ENCODE data around the gene MAP3K2. TPM values are rescaled to one million over a fixed set of nuclear protein-coding genes. Genes with fewer than 3 reads are reported as not detected.

The MAP3K2 gene
- total and polyA plus RNA-seq, 2 donors (not counting 3 experiments of a cell fraction or from before 2014, with no cell fraction given): 3.4 to 25.7 TPM

DNA sequence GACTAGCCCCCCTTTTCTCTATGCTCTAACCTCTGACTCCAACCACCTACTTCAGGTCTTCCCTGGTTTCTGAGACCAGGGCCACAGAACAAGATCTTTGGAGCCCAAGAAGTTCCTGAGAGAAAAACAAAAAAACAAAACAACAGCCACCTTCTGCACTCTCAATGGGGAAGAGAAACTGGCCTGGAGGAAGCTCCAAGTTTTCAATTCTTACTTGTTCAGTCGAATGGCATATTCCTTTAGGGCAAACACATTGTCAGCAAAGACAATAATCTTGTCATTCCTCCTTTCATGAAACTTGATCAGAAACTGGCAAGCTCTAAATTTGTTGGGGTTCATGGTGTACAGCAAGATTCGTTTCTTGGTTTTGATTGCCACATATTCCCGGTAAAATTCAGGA lies 108.8 kb downstream of the MAP3K2 start:
- no TSS peak for BruUV-seq (replicated peaks)
- no peak overlapping the region for H2AFZ ChIP-seq (ENCODE audit: low read depth, low read length)
- dilution Hi-C loops (cut with MboI; ENCODE audit: extremely low pct_ligation_motif_present, low sequenced_read_pairs): no loop called here
- FAIRE-seq: no peak
- no peaks in the 10 kb centered on the region for H3K9me3 ChIP-seq (replicated peaks; ENCODE audit: control insufficient read depth, insufficient read depth, low read length)
- no peak overlapping the region for H3K9ac ChIP-seq (replicated peaks; ENCODE audit: extremely low read depth, insufficient read depth, low read length)
- H3K27ac ChIP-seq (ENCODE audit: insufficient read depth, low read depth, low read length): no peak overlapping the region
- H3K36me3 ChIP-seq (ENCODE audit: control insufficient read depth in 2 of 2, extremely low read depth in 1 of 2, insufficient read depth in 2 of 2, low read length in 2 of 2): peaks cover 18 to 33% of the 10 kb centered on the region in 2 experiments
- H3K4me3 ChIP-seq (replicated peaks in 1 of 3; ENCODE audit: insufficient read depth in 1 of 3, low read depth in 1 of 3, low read length in 3 of 3): no peak overlapping the region
- no peaks in the 10 kb centered on the region for H3K4me1 ChIP-seq (ENCODE audit: control insufficient read depth, extremely low read depth, insufficient read depth, low read length)
- ChIA-PET POLR2A (no interaction called here), CTCF (interaction anchor here (0.9 to 2.3 kb wide), 3 partner anchors 9 to 211 kb away, joined by 3 to 6 read pairs (median 3); no protein-coding TSS in a partner anchor)
- H3K27me3 ChIP-seq (ENCODE audit: control insufficient read depth in 2 of 2, insufficient read depth in 2 of 2, low read length in 2 of 2): no peaks in the 10 kb centered on the region
- no peak overlapping the region for H3K4me2 ChIP-seq (ENCODE audit: insufficient read depth, low read length)
- no peaks in the 10 kb centered on the region for H3K9me1 ChIP-seq (replicated peaks; ENCODE audit: control insufficient read depth, extremely low read depth, insufficient read depth, low read length)
- DNase-seq (ENCODE audit: low read depth, low spot score): no peak
- H4K20me1 ChIP-seq (replicated peaks; ENCODE audit: control insufficient read depth, extremely low read depth, insufficient read depth, low read length): no peaks in the 10 kb centered on the region
- intact Hi-C loops (cut with micrococcal nuclease): no loop called here
- peaks cover 8% of the 10 kb centered on the region for H3K79me2 ChIP-seq (ENCODE audit: control insufficient read depth, insufficient read depth, low read length)
- no peak for TF ChIP-seq MYC (IDR thresholded peaks at IDR 0.05; ENCODE audit: low read depth, low read length)
- no peak for TF ChIP-seq EZH2 (IDR thresholded peaks at IDR 0.05; ENCODE audit: borderline replicate concordance, low read depth, low read length, severe bottlenecking)
- TF ChIP-seq, protein P1, sequence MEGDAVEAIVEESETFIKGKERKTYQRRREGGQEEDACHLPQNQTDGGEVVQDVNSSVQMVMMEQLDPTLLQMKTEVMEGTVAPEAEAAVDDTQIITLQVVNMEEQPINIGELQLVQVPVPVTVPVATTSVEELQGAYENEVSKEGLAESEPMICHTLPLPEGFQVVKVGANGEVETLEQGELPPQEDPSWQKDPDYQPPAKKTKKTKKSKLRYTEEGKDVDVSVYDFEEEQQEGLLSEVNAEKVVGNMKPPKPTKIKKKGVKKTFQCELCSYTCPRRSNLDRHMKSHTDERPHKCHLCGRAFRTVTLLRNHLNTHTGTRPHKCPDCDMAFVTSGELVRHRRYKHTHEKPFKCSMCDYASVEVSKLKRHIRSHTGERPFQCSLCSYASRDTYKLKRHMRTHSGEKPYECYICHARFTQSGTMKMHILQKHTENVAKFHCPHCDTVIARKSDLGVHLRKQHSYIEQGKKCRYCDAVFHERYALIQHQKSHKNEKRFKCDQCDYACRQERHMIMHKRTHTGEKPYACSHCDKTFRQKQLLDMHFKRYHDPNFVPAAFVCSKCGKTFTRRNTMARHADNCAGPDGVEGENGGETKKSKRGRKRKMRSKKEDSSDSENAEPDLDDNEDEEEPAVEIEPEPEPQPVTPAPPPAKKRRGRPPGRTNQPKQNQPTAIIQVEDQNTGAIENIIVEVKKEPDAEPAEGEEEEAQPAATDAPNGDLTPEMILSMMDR (IDR thresholded peaks at IDR 0.05; ENCODE audit: extremely low read depth in 1 of 2, insufficient read depth in 1 of 2, low read depth in 1 of 2, low read length in 2 of 2): no peak
- TF ChIP-seq GATA2 (IDR thresholded peaks at IDR 0.05; ENCODE audit: insufficient read depth, insufficient read length, low read depth, low read length): no peak

DNA sequence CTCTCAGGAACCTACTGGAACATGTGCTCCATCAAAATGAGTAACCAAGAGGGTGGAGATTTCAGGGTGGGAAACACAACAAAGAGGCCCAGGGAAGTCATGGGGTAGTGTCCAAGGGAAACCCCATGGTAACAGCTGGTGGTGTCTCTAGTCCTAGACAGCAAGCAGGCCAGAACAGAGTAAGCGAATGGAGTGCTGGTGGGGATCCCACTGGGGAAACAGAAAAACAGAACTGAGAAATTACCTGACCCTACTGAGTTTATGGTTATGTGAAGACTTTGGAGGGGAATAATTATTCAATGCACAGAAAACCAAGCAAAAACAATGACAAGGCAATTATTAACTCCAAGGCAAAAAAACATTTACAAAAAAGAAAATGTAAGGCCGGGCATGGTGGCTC lies 110.7 kb downstream of the MAP3K2 start:
- BruUV-seq (replicated peaks): no TSS peak
- no peak for DNase-seq (ENCODE audit: low read depth, low spot score)
- TF ChIP-seq MYC (IDR thresholded peaks at IDR 0.05; ENCODE audit: low read depth, low read length) (no peak), POLR2A (IDR thresholded peaks at IDR 0.05; ENCODE audit: low read depth, low read length) (no peak), GATA2 (IDR thresholded peaks at IDR 0.05; ENCODE audit: insufficient read depth, insufficient read length, low read depth, low read length) (no peak), JUN (IDR thresholded peaks at IDR 0.05; ENCODE audit: borderline replicate concordance, insufficient read depth, insufficient read length, low read depth) (no peak), POLR2AphosphoS5 (IDR thresholded peaks at IDR 0.05; ENCODE audit: insufficient read depth, low read depth, low read length) (no peak), EZH2 (IDR thresholded peaks at IDR 0.05; ENCODE audit: borderline replicate concordance, low read depth, low read length, severe bottlenecking) (no peak), FOS (IDR thresholded peaks at IDR 0.05; ENCODE audit: borderline replicate concordance, insufficient read depth, low read length) (no peak)
- TF ChIP-seq, protein P2, sequence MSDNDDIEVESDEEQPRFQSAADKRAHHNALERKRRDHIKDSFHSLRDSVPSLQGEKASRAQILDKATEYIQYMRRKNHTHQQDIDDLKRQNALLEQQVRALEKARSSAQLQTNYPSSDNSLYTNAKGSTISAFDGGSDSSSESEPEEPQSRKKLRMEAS (IDR thresholded peaks at IDR 0.05; ENCODE audit: insufficient read depth, insufficient read length): no peak
- TF ChIP-seq, protein P1 (IDR thresholded peaks at IDR 0.05; ENCODE audit: extremely low read depth in 1 of 2, insufficient read depth in 1 of 2, low read depth in 1 of 2, low read length in 2 of 2): no peak

More for the DNA sequence above, 110.7 kb downstream of the MAP3K2 start:
- intact Hi-C loops (cut with micrococcal nuclease) (no loop called here), dilution Hi-C loops (cut with MboI; ENCODE audit: extremely low pct_ligation_motif_present, low sequenced_read_pairs) (no loop called here)
- Histone ChIP-seq H2AFZ (ENCODE audit: low read depth, low read length) (no peak overlapping the region), H3K36me3 (ENCODE audit: control insufficient read depth in 2 of 2, extremely low read depth in 1 of 2, insufficient read depth in 2 of 2, low read length in 2 of 2) (peaks cover 17 to 32% of the 10 kb centered on the region in 2 experiments), H4K20me1 (replicated peaks; ENCODE audit: control insufficient read depth, extremely low read depth, insufficient read depth, low read length) (no peaks in the 10 kb centered on the region), H3K9me1 (replicated peaks; ENCODE audit: control insufficient read depth, extremely low read depth, insufficient read depth, low read length) (no peaks in the 10 kb centered on the region), H3K27me3 (ENCODE audit: control insufficient read depth in 2 of 2, insufficient read depth in 2 of 2, low read length in 2 of 2) (no peaks in the 10 kb centered on the region), H3K4me2 (ENCODE audit: insufficient read depth, low read length) (no peak overlapping the region), H3K79me2 (ENCODE audit: control insufficient read depth, insufficient read depth, low read length) (no peaks in the 10 kb centered on the region), H3K9ac (replicated peaks; ENCODE audit: extremely low read depth, insufficient read depth, low read length) (no peak overlapping the region), H3K4me1 (ENCODE audit: control insufficient read depth, extremely low read depth, insufficient read depth, low read length) (no peaks in the 10 kb centered on the region), H3K27ac (ENCODE audit: insufficient read depth, low read depth, low read length) (no peak overlapping the region), H3K4me3 (replicated peaks in 1 of 3; ENCODE audit: insufficient read depth in 1 of 3, low read depth in 1 of 3, low read length in 3 of 3) (no peak overlapping the region), H3K9me3 (replicated peaks; ENCODE audit: control insufficient read depth, insufficient read depth, low read length) (no peaks in the 10 kb centered on the region)
- CTCF ChIA-PET: interaction anchor here (1.1 kb wide), 1 partner anchor 17 kb away, joined by 3 read pairs; the partner anchor contains the start of gene ERCC3
- POLR2A ChIA-PET: no interaction called here
- FAIRE-seq: no peak
